T-helper 2 cell treated with Interferon-gamma antibody and Interleukin-4, amounts not matched to agents 100 ng/mL and 5 ng/mL, for 36 hours (primary cell): ENCODE results near the gene FAM72C. TPM values are rescaled to one million over a fixed set of nuclear protein-coding genes. Genes with fewer than 3 reads are reported as not detected.
"Not testable (repeated sequence)": the region's sequence is repeated elsewhere in the genome, so short reads cannot be mapped to it uniquely, and the experiment has no call there.

Experiments used
- intact Hi-C: fragments of 100-400 bp; cut with micrococcal nuclease; formaldehyde crosslinking; loops from one replicate; pipeline ENCODE4 v1.15.1; 2023
- total RNA-seq: library from RNA; stranded (reverse); gene quantifications from 2 replicates; pipeline ENCODE4 v1.2.3, GENCODE V29; 2022

Gene FAM72C
- total RNA-seq, 1 donor from 2014 or later, result 15.2 TPM

DNA sequence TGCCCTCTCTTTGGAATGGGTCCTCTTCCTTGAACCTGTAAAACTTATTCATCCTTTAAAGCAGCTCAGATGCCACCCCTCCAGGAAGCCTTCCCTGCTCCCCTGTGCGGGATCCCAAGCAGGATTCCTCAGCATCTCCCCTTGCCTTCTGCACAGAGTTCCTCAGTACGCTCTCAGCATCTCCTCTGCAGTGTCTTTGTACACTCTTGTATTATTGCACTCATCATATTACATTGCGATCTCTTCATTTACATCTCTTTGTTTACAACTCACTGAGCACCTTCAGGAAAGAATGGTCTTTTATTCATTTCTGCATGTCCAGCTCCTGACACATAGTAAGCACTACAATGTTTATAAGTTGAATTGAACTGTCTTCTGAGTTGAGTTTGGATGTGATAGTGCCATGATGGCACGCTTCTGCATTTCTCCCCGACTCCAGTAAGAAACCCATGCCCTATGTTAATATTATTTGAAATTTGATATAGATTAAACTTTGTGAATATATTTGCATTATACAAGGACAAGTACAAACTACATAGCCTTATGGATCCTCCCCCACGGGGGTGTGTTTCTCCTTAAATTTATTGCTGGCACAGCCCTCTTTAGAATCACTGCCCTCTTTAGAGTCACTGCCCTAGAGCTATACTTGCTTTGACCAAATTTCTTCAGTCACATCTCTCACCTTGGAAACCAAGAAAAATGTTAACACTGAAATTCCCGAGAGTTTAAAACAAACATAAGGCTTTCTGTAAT, 13.1 kb upstream of the FAM72C start:
- intact Hi-C loops, result not testable (repeated sequence)

DNA sequence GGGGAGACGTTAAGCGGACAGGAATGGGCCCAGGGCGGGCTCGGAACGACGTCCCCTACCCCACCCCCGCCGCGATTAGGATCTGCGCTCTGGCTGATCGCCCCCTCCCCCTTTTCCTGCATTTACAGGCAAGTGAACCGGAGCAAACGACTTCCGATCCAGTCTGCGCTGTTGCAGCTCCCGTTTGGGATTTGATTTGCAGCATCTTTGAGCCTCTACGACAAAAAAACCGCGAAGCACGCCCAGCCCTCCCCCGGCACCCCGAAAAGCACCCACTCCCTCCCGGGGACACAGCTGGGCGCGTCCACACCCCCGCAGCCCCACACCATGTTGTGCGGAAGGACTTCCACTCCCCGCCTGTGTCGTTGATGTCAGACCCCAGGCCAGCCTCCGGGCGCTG, 2.6 kb upstream of the FAM72C start:
- intact Hi-C loops, result not testable (repeated sequence)

DNA sequence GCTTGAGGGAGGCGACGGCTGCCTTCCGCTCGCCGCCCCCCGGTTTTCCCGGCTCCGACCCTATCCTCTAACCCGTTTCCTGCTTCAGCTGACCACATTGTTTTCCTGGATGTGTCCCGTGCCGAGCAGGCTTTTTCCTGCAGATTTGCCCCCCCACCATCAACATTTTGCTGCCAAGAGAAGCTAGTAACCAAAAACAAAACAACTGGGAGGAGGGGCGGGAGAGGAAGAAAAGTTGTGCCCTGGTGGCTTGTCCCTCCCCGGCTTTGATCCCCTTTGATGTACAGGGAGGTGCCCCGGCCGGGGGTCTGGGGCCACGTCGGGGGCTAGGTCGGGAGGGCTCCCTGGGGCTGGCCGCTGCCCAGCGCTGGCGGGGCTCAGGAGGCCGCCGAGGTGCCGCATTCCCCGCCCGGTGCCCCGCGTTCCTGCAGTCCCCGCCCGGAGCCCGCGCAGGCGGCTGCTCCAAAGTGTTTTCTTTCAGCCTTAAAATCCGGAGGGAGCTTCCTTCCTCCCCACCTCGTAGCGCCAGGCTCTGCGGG, 2.2 kb upstream of the FAM72C start:
- intact Hi-C loops, result not testable (repeated sequence)

DNA sequence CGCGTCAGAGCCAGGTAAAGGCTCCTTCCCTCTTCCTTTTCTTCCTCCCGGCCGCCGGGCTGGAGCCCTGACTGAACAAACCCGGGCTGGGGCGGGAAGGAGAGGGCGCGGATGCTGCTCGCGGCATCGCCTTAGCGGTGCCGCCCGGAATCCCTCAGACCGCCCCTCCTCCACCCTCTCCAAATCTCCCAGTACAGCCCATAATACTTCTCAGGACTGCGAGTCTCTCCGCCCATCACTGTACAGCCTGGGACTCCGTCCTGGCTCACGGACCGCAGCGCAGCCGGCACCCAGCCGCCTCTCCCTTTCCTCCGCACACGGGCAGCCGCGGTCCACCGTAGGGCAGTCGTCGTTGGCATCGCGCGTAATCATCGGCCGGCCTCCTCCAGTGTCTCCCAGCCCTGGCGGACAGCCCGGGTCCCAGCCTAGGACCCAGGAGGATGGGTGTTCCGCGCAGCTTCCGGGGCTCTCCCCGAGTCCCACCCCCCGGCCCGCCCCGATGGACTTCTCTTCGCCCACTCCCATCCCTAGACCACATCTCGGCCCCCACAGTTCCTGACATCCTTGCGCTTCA, 1.1 kb upstream of the FAM72C start:
- intact Hi-C loops, result not testable (repeated sequence)

DNA sequence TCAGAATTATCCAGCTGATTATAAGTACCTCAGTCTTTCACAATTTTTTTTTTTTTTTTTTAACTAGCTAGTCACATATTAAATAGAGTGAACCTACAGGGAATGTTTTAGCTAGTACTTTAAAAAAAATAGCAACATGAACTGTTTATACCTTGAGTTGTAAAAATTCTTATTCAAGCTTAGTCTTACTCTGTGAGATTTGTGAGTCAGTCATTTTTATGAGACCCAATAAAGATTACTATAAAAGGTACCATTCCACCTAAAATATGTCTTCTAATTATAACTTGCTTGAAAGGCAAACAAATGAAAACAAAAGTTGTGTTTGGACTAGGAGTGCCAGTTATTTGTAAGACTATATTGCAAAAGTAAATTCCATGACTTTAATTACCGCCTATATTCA, 5.9 kb downstream of the FAM72C start:
- intact Hi-C loops, result not testable (repeated sequence)

DNA sequence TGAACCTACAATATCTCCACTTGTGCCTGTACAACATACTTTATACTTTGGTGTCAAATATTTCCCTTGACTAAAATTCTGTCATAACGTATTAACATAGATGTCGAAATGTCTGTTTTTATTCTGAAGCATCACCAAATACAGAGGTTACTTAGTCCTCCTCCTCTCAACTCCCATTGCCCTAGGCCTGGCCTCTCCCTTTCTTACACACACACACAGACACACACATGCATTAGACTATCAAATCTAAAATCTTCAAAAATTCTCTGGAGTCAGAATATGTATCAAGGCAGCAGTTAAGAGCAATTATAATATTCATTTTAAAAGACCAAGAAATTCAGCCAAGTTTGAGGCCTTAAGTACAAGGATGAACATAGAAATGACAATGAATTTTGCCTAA, 7.5 kb downstream of the FAM72C start:
- intact Hi-C loops, result not testable (repeated sequence)

DNA sequence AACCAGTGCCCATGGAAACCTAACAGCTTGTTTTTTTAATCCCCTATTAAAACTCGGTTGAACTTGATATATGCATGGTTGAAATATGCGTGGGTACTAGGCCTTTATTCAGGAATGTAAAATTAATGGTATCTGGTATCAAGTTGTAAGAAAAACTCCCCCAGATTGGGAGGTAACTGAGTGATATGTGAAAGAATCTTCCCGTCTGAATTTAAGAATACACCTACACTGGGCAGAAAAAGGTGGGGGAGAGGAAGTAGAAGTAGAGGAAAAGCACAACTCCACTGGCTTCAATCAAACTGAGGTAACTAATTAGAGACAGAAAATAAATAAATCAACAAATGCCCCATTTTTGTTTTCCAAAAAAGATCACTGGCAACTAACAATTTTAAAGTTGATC, 15.9 kb downstream of the FAM72C start:
- intact Hi-C loops, result not testable (repeated sequence)

DNA sequence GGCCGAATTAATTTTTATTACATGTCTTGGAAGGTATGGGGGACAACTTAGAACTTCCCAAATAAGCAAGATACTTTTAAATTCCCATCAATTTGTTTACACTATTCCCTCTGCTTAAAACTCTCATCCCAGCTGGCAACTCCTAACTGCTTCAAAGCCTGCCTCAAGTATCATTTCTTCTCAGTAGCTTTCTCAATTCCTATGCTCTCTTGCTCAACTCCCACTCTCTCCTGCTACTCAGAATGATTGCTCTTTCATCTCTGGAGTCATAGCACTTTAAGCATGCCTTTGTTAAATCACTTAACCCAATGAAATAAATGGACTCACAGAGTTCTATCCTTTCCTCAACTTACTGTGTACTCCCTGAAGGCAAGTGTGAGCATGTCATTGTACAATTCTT, 18.9 kb downstream of the FAM72C start:
- intact Hi-C loops, result not testable (repeated sequence)

DNA sequence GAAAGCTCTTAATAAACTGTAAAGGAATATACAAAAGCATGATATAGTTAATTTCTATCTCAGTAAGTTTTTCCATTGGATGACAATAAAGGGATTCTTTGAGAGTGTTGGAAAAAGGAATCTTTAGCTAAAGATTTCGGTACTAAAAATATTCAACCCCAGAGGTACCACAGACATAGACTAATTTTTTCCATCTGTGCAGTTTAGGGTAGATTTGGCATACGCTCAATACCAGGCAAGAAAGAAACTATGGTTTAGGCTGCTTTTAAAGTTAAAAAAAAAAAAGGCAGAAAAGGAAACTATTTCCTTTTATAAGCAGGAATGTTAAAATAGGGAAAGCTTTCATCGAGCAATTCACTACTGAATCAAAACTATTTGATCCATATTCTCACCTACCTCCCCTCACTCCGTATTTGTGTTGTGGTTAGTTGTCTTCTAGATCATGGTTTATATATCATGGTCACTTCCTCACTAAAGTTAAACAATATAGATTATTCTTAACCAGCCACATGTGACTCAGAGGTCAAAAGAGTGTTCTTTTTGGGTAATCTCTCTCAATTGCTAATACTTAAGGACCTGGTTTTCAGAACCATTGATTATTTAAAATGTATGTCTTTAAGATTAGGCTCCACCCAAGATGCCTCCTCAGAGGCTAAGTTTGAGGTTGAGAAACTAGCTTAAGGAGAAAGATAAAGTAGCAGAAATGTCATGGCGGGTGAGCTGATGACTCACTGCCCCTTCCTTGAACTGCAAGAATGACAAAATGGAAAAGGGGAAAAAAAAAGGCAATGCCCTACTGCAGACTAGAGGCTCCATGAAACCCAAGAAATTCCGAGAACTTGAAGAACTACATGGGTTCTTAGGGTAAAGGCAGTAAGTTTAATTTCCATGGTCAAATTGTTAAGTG, 20.0 kb downstream of the FAM72C start:
- intact Hi-C loops, result not testable (repeated sequence)

DNA sequence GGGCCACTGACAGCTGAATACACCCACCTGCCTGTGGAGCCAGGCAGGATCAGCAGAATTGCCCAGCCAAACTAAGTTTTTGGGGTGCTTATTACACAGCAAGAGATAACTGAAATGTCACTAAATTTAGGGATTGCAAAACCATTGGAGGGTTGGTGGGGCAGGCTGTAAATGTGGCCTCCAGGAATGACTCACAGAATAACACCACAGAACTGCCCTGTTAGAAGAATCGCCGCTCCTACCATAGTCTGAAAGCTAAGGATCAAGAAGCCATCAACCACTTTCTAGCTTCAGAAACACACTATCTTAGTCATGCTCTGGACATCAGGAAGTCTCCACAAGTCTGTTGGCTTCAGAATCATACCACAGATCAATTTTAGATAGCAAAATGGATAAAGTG, 24.0 kb downstream of the FAM72C start:
- intact Hi-C loops, result not testable (repeated sequence)

DNA sequence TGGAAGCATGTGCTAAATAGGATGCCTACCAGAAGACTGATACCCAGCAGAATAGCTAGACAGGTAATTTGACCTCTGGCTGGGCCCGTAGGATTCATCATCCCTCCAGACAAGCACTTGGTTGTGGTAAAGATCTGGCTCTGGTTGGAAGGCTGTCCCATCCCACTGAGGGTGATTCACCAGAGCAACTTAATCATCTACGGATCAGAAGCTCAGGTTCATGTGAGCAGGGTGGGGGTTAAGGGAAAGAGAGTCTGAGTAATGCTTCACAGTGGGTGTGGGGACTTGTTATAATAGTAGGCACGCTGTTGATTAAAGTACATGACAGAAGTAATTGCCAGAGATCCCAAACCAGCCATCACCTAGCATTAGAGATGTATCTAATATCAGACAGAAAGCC, 26.5 kb downstream of the FAM72C start:
- intact Hi-C loops, result not testable (repeated sequence)

DNA sequence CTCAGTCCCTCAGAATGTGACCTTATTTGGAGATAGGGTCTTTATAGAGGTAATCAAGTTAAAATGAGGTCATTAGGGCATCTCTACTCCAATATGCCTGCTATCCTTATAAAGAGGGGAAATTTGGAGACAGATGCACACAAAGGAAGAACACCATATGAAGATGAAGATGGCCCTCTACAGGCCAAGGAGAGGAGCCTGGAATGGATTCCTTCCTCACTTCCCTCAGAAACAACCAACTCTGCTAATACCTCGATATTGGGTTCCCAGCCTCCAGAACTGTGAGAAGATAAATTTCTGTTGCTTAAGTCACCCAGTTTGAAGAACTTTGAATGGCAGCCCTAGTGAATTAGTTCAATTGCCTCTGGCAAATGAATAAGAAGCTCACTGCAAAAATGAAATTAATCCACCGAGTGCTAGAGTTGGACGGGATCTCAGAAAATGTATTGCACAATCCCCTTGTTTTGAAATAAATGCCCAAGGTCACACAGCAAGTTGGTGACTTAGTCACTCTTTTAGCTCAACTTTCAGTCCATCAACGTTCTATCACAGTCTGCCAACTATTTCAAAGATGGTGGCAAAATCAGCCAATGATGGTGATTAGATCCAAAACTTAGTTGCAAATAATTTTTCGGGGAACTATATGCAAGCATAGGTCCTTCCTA, 27.1 kb downstream of the FAM72C start:
- intact Hi-C loops, result not testable (repeated sequence)

DNA sequence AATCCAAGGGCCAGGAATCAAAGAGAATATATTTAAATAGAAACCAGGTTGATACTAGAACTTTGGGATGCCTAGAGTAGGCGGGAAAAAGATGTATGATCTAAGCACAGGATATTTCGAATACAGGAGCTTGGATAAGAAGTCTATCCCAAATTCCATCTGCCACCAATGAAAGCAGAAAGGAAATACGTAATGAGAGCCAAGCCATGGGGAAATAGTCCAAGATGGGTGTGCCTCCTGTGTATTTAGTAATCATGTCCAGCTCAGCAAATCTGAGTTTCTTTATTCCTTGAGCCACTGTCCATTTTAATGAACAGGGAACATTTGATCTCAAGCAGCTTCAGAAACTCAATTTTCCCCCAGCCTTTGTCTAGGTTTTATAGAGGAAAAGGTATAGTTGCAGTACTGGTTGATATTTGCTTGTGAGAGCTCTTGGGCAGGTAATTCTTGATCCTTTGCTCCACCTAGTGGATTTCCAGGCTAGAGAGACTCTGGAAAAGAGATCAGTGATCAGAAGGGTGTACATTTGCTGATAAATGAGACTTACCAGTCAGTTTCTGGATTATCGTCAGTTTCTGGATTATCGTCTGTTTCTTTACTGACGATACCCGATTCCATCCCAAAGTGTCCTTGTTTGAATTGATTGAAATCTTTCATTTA, 28.3 kb downstream of the FAM72C start:
- intact Hi-C loops, result not testable (repeated sequence)

DNA sequence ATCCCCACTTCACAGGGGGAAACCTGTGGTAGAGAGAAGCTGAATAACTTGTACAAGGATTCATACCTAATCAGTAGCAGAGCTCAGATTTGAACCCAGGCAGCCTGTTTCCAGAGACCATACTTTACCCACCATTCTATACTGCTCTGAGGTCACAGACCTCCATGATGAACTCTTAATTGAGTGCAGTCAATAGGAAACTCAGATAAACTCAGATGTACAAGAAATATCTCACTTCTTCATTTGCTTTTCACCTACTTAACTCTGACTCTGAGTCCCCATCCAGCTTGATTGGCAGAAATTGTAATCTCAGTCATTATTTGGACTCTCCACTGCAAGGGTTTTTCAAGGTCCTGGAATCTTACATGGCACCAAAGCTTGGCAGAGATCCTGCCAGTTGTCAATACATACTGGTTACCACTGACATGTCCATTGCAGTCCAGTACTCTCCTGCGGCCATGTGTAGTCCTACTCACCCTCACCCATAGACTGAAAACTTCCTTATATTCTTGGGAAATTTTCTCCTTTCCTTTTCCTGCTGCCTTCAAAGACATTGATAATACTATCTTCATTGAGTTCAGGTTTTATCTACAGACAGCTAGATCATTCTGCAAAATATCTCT, 29.4 kb downstream of the FAM72C start:
- intact Hi-C loops, result not testable (repeated sequence)

DNA sequence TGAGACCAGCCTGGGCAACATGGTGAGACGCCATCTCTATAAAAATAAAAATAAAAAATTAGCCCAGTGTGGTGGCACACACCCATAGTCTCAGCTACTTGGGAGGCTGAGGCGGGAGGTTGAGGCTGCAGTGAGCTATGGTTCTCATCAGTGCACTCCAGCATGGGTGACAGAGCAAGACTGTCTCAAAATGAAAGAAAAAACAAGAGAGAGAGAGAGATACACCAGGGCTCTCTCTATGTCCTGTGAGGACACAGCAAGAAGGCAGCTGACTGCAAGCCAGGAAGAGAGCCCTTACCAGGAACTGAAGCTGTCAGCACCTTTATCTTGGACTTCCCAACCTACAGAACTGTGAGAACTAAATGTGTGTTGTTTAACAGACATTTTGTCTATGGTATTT, 32.1 kb downstream of the FAM72C start:
- intact Hi-C loops, result not testable (repeated sequence)

DNA sequence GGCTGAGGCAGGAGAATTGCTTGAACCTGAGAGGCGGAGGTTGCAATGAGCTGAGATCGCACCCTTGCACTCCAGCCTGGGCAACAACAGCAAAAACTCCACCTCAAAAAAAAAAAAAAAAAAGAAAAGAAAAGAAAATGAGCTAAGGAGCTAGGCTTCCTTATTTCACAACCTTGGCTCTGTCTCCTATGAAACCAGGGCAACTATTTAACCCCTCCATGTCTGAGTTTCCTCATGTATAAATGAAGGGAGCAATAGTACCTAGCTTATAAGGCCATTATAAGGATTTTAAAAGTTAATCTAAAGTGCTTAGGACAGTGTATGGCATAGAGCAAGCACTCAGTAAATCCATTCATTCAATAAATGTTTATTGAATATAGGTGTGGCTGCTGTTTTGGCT, 32.9 kb downstream of the FAM72C start:
- intact Hi-C loops, result not testable (repeated sequence)

DNA sequence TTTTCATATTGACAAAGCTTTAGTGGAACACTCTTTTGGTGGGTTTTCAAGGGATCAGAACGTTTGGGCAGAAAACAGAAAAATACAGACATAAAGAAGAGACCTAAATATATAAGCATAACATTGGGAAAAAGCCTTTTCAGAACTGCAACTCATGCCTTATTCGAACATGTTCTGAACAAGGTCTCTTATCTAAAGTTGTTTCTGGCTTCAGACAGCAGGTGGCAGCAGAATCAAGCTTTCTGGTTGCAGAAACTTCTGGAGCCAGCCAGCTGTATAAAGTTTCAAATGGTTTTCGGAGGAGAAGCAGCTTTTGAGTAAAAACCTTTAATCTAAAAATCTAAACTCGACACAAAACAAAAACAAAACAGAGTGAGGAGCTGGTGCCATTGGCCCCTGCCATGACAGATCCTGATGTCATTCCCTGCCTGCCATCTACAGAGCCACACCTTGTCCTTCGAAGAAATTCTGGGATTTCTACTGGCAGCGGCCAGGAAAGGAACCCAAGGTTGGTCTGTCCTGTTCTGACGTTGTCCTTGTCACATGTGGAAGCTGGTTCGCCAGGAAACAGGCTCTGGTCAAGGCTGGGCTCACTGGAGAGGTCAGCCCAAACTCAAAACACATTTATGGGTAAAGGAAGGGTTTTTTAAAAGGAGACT, 35.2 kb downstream of the FAM72C start:
- intact Hi-C loops, result not testable (repeated sequence)

DNA sequence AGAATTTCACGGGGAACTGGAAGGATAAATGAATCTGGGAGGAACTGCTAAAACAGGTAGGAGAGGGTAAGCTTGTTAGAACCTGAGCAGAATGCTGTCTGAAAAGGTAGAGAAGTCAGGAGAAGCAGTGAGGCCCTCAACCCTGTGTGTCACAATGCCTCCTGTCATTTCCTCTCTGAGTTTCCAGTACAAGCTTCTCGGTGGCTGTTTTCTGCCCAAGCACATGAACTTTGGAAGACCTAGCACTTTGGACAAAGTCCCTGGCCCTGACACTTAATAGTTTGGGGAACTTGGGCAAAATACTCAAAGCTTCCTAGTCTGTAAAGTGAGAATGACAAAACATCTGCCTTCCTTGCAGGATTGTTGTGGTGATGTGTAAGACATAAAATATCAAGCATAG, 52.7 kb downstream of the FAM72C start:
- intact Hi-C loops, result not testable (repeated sequence)

DNA sequence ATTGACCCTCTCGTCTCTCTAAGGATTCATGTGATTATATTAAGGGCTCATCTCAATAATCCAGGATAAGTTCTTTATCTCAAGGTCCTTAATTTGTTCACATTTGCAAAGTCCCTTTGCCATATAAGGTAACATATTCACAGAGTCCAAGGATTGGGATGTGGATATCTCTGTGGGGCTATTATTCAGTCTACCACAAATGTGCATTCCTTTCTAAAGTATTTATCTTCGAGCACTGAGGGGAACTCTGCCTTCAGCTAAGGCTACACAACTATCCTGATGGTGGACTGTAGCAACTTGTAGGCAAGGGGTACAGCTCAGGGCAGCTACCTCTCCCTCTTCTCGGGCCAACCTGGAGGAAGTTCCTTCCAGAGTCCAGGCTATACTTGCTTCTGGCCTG, 53.2 kb downstream of the FAM72C start:
- intact Hi-C loops, result not testable (repeated sequence)

DNA sequence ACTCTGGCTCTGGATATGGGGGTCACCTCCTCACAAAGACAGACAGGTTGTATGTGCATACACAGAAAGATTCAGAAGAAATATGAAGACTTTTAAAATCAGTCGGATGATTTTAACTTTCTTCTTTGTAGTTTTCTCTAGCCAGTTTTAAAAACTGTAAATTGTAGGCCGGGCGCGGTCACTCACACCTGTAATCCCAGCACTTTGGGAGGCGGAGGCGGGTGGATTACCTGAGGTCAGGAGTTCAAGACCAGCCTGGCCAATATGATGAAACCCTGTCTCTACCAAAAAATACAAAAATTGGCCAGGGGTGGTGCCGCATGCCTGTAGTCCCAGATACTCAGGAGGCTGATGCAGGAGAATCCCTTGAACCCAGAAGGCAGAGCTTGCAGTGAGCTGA, 58.1 kb downstream of the FAM72C start:
- intact Hi-C loops, result not testable (repeated sequence)
